ENCODE results near the gene MAML1.
A peak's percentile ranks its signal among the peaks of the same experiment; 100 is the strongest.
"Not testable (repeated sequence)": the region's sequence is repeated elsewhere in the genome, so short reads cannot be mapped to it uniquely, and the experiment has no call there.

The MAML1 gene, protein sequence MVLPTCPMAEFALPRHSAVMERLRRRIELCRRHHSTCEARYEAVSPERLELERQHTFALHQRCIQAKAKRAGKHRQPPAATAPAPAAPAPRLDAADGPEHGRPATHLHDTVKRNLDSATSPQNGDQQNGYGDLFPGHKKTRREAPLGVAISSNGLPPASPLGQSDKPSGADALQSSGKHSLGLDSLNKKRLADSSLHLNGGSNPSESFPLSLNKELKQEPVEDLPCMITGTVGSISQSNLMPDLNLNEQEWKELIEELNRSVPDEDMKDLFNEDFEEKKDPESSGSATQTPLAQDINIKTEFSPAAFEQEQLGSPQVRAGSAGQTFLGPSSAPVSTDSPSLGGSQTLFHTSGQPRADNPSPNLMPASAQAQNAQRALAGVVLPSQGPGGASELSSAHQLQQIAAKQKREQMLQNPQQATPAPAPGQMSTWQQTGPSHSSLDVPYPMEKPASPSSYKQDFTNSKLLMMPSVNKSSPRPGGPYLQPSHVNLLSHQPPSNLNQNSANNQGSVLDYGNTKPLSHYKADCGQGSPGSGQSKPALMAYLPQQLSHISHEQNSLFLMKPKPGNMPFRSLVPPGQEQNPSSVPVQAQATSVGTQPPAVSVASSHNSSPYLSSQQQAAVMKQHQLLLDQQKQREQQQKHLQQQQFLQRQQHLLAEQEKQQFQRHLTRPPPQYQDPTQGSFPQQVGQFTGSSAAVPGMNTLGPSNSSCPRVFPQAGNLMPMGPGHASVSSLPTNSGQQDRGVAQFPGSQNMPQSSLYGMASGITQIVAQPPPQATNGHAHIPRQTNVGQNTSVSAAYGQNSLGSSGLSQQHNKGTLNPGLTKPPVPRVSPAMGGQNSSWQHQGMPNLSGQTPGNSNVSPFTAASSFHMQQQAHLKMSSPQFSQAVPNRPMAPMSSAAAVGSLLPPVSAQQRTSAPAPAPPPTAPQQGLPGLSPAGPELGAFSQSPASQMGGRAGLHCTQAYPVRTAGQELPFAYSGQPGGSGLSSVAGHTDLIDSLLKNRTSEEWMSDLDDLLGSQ

DNA sequence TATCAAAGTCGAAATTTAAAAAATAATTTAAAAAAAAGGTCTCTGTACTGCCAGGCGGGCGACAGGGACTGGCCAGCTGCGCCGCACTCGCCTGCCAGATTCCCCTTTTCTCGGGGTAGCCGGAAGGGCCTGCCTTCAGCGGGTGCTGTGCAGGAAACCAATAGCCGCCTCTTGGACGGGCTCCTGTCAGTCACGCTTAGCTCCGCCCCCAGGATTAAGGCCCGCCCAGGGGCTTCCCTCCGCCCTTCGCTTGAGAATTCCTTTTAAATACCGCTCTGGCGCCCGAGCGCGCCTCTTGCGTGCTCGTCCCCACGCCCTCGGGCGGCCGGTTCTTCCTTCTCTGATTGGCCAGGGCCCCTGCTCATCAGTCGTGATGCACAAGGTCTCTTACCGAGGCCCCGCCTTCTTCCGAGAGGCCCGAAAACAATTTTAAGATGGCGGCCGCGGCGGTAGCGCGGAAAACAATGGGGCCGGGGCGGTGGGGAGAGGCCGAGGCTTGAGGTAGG, at the start of gene MAML1:
TSS of gene MAML1 (plus strand) at position 411 of the 506 bp plus-strand sequence. CDS start 291 bp downstream, outside the sequence.
- DNase-seq: peak; percentile 96 to 98

DNA sequence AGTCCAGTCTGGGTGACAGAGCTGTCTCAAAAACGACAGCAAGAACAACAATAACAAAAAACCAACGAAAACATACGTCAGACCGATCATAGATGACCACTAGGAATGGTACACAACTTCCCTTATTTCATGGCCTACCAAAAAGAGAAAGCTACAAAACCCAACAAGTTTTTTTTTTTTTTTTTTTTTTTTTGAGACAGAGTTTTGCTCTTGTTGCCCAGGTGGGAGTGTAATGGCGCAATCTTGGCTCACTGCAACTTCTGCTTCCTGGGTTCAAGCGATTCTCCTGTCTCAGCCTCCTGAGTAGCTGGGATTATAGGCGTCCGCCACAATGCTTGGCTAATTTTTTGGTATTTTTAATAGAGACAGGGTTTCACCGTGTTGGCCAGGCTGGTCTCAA, 43.4 kb upstream of the MAML1 start:
- DNase-seq: not testable (repeated sequence)

DNA sequence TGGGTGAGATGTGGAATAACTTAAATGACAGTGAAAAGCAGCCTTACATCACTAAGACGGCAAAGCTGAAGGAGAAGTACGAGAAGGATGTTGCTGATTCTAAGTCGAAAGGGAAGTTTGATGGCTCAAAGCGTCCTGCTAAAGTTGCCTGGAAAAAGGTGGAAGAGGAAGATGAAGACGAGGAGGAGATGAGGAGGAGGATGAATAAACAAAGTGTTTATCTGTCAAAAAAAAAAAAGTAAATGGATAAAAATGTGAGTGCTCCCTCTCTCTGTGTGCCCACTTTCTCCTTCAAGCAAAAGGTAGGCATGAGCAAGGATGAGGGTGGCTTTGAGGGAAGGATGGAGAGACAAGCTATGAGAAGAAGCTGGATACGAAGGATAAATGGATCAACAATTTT, 38.1 kb upstream of the MAML1 start:
- no peak for DNase-seq

DNA sequence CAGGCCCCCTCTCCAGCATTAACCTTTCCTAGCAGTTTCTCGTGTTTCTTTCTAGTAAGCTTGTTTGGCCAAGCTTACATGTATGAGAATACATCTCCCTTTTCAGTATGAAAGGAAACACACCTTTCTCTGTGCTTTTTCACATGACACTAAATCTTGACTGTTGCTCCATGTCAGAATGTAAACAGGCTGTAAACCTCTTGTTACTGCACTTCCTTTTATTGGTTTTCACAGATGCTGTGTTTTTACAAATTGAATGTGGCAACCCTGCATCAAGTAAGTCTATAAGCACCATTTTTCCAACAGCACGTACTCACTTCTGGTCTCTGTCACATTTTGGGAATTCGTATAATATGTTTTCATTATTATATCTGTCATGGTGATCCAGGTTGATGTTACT, 36.0 kb upstream of the MAML1 start:
- DNase-seq: no peak

DNA sequence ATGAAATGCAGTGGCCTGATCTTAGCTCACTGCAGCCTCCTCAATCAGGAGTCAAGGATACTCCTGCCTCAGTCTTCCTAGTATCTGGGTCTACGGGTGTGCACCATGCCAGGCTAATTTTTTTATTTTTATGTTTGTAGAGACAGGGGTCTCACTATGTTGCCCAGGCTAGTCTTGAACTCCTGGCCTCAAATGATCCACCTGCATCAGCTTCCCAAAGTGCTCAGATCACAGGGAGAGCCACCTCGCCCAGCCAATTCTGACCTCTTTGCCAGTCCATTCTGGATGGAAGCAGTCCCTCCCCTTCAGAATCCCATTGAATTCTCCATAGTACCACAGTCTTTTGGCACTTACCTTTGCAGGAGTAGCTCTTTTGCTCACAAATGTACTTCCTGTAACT, 35.5 kb upstream of the MAML1 start:
- DNase-seq: no peak

DNA sequence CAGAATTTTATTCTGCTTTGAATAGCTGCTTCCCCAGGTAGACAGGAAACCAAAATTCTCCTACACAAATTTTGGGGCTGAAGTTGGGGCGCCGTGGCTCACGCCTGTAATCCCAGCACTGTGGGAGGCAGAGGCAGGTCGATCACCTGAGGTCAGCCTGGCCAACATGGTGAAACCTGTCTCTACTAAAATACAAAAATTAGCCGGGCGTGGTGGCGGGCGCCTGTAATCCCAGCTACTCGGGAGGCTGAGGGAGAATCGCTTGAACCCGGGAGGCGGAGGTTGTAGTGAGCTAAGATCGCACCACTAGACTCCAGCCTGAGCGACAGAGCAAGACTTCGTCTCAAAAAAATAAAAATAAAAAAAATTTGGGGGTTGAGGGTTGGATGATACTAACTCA, 35.1 kb upstream of the MAML1 start:
- DNase-seq: not testable (repeated sequence)

DNA sequence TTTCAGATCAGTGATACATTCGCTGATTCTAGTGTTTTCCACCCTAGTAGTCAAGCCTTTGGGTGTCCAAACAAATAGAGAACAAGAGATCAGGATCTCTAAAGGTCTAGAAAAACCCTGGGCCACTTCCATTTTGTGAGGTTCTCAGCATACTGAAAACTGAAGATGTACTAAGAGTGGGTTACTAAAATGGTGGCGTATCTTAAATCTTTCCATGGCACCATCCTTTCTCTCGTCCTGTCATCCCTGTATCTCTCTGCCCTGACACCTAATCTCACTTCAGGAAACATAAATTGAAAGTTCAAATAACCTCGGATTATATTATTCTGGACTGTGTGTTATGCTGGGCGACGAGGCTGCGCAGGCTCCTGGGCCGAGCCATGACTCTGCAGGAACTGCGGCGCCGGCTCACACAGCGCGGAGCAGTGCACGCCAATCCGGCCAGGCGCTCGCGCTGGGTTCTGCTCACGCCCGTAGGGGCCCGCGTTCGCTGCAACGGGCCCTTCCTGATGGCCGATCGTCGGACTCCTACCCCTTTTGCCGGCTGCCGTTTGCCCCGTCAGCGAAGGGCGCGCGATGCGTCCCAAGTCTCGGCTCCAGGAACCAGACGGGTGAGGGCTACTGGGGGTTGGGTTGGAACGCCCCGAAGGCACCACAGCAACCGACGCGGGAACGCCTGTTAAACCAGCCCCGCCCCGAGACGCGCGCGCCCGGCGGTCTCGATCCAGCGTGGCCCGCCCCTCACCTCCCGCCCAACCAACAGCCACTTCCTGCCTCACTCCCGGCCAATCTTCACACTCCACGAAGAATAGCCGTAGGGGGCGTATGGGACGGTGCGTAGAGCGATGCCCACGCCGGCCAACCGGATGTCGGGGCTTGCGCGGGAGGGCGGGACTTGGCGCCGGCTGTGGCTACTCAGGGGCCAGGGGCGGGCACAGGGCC, 34.4 kb upstream of the MAML1 start:
- DNase-seq: peak; percentile 88 to 96

DNA sequence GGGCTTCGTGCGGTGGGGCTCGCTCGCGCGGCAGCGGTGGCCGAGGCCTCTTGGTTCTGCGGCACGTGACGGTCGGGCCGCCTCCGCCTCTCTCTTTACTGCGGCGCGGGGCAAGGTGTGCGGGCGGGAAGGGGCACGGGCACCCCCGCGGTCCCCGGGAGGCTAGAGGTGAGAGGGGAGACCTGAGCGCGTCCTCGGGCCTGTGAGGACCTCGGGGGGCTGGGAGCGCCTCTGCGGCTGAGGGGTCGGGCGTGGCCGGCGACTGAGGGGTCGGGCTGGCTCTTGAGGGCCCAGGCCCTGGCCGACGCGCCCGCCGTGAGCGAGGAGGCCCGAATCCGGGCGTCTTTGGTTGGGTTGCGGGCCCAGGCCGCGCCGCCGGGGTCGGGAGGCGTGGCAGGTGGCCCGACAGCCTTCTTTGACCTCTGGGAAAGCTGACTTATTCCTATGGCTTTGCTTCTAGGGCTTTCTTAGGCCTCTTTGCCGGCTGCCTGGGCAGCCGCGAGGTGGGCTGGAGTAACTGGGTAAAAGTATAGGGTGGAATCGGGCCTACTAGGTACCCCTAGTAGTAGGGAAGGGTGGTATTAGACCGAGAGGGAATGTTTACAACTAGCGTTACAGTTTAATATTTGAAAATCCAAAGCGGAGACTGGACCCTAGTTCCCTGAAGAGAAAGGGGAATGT, 33.5 kb upstream of the MAML1 start, which contains the start of gene CANX:
TSS of gene CANX (plus strand) at position 33 of the 681 bp plus-strand sequence. CDS start 6,715 bp downstream, outside the sequence.
- no peak for DNase-seq

DNA sequence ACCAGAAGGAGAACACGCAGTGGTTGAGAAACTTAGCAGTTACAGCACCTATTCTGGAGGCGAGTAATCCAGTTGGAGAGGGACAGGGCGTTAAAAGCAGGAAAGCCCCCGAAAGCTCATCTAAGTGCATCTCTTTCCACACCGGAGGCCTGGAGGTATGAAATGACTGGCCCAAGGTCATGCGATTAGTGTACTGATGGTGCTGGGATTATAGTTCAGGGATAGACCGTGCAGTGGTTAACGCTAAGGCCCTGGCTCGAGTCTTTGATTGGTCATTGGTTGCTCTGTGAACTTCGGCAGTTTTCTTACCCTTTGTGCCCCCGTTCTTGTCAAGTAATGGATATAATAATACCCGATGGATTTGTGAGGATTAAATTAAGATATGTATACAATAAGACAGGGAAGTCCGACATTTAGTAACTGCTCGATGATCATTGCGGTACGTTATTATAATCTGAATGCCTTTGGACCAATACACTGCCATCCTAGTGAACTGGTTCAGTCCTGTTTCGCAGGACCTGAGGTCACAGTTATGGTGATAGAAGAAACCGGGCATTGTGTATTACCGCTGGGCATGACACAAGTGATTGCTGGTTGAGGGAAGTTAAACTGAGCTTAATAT, 32.9 kb upstream of the MAML1 start:
- no peak for DNase-seq

DNA sequence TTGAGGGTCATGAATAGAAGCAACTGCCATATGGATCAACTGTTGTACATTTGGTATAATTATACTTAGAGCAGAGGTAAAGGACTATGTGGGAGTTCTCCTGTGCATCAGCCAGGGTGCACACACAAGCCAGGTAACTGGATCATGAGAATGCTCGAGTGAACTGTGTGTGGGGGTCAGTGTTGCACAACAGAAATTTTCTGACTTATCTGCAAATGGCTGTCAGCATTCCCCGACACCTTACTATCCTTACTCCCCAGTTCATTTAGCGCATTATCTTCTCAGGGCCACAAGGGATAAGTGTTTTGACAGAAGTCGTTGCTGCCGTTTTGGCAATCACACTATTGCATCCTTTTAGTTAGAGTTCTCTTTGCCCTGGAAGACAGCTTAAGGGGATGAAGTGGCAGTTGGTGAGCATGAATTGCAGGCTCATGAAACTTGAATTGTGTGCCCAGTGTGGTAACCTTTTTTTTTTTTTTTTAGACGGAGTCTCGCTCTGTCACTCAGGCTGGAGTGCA, 32.2 kb upstream of the MAML1 start:
- no peak for DNase-seq

DNA sequence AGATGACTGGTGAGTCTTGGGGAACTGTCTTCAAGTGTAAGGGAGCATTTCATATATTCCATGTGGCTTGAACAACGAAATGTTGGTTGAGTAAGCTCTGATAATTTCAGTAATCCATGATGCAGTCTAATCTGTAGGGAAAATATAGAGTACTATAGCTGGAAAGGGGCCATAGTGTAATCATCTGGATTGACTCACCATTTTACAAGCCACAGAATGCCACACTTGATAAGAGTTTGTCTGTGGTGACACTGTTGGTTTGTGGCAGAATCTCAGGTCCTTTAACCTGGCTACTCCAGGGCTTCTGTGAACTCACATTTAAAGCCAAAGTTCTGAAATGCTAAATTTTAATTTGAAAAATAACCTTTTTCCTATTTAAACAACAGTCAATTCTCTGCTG, 16.3 kb upstream of the MAML1 start:
- DNase-seq: no peak

DNA sequence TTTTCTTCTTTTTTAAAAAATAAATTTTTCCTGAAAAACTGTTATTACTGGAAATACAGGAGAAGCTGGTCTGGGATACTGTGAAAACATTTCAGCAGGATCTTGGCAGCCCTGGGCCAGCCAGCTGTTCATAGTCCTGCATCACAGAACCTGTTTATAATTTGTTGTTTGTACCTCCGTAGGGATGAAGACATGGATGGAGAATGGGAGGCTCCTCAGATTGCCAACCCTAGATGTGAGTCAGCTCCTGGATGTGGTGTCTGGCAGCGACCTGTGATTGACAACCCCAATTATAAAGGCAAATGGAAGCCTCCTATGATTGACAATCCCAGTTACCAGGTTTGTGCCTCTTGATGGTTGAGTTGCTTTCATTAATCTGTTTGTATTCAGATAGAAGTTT, 12.4 kb upstream of the MAML1 start:
- no peak for DNase-seq

DNA sequence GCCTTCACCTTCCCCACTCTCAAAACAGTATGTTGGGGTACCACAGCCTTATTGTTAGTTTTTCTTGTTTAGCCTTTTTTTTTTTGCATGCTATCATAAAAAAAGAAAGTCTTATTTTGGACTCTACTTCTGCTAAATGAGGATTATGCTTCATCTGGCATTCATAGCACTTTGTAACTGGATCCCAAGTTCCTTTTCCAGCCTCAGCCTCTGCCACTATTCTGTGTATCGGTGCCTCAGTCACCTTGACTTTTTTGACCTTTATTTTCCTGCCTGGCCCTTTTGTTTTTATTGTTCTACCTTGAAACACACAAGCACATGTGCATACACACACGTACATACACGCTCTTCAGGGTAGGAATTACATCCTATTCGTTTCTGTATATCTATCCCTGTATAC, 8.5 kb upstream of the MAML1 start:
- no peak for DNase-seq

DNA sequence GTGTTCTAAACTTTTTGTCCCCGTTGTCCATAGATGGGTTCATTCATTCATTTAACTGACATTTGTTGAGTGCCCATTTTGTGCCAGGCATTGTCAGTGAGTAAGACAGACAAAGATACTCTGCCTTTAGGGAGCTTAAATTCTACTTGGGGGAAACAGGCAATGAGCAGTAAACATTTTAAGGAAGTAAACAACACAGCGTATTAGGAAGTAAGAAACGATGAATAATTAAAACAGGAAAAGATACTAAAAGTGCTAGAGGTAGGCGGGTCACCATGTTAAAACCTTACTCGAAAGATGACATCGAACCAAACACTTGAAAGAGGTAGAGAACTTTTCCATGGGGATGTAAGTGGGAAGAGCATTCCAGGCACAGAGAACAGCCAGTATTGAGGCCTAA, 5.5 kb upstream of the MAML1 start:
- no peak for DNase-seq

DNA sequence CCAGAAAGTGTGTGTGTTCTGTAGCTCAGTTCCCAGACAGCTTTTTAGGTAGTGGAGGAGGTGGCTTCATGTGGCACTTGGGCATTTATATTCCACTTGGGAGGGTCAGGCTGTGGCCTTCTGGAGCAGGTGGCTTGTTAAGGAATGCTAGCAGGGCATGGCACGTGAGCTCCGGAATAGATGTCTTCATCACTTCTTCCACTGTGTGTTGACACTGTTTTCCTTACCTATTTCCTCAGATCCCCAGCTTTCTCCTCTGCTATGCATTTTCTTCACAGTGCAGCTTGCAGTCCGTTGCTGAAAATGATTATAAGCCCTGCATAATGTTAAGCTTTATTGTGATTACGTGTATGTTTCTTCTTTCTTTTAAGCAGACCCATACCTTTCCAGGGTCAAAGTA, 3.3 kb upstream of the MAML1 start:
- DNase-seq: no peak

DNA sequence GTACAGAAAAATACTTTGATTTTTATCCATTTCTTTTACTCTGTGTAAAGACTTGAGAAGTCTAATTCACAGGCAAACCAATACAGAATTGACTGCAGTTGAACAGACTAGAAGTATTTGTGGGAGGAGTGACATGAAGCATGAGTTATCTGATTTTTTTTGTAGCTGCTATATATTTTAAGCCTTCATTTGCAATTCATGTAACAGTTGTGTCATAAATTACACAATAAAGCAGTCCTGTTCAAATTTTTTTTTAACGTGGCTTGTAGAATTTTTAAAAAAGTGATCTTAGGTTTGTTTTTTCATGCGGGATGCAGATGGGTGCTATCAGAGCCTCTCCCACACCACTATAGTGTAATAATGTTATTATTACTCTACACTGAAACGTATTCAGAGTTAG, 2.9 kb upstream of the MAML1 start:
- DNase-seq: no peak

DNA sequence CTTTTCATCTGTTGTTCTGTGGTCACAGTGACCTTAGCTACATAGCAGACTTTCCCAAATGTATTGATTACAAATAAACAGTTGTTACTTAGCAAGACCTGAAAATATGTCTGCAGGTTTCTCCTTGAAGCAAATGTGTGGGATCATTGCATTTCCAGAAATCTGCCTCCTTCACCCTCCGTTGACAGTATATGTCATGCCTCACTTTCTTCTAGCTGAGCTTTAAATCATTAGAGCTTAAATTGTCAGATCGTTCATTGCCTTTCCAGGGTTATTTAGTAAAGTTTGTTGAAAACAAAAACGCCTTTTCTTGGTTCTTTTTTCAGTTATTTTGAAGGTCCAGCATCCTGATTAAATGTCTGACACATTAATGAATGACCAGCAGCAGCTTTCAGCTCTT, 2.3 kb upstream of the MAML1 start:
- no peak for DNase-seq

DNA sequence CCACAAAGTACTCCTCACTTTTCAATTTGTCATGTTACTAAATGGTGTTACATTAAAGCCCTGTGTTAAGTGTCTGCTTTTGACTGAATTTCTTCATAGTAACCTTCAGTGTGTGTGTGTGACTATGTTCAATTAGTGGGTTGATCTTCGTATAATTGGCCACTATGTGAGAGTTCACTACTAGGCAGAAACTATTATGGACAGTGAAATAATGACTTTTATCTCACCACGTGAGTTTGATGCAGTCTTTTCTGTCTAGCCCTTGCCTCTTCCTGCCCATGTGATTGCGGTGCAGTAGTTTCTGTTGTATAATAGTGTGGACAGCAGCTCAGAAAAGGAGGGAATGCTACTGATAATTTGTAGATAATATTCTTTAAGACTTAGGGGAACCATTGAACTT, 1.8 kb upstream of the MAML1 start:
- no peak for DNase-seq

DNA sequence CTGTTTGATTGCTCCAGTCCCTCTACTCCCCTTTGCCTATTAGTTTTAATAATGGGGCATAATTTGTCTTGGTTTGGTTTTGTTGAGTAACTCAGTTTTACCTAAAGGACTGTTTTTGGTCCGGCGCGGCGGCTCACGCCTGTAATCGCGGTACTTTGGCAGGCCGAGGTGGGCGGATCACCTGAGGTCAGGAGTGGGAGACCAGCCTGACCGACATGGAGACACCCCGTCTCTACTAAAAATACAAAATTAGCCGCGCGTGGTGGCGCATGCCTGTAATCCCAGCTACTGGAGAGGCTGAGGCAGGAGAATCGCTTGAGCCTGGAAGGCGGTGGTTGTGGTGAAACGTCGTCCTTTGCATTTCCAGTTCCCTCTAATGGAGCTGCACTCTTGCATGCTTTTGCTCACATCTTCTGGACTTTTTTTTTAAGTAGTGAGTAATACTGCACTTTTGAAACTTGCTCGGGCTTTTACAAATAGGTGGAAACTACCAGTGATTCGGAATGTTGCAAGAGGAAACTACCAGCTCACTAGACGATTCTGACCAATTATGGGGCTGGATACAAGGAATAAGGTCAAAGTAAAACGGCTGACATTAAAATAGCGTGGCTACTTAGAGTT, 721 bp upstream of the MAML1 start:
- DNase-seq: no peak

Data from NCI-H1930 (cell line).